Tibial artery (tissue), 4 donors: ENCODE results near the gene MATR3.

Experiments used
- DNase-seq, 2 donors: peaks; one replicate each; pipeline ENCODE4 v3.0.0-alpha.2; 2019
- H3K27ac ChIP-seq, 2 donors: fragments of 200-600 bp; sonication (generic) in 1 of 2; 1 replicate in 1 of 2; 2 replicates in 1 of 2; pipeline ENCODE4 v1.5.1; 2018 to 2019; ENCODE audit warnings: mild to moderate bottlenecking in 1 of 2
- H3K27me3 ChIP-seq, 2 donors: fragments of 200-600 bp; sonication (generic) in 1 of 2; one replicate each; pipeline versions ENCODE4 v1.5.1 to v1.6.0; 2016 to 2019
- H3K36me3 ChIP-seq, 3 donors: fragments of 200-600 bp; sonication (generic) in 2 of 3; one replicate each; pipeline ENCODE4 v1.5.1; 2016 to 2019; ENCODE audit warnings: mild to moderate bottlenecking in 2 of 3
- H3K4me1 ChIP-seq, 4 donors: fragments of 200-600 bp; sonication (generic) in 2 of 4; 1 replicate in 3 of 4; 2 replicates in 1 of 4; pipeline ENCODE4 v1.5.1; 2016 to 2019
- H3K4me3 ChIP-seq, 2 donors: fragments of 200-600 bp; sonication (generic) in 1 of 2; 1 replicate in 1 of 2; 2 replicates in 1 of 2; pipeline ENCODE4 v1.5.1; 2018 to 2019; ENCODE audit warnings: mild to moderate bottlenecking in 2 of 2
- H3K9me3 ChIP-seq, 3 donors: fragments of 200-600 bp; sonication (generic) in 1 of 3; one replicate each; pipeline ENCODE4 v1.5.1; 2016 to 2019
- CTCF ChIP-seq, 2 experiments: fragments of 200-600 bp in 1 of 2; fragments of 450-650 bp in 1 of 2; IDR thresholded peaks; one replicate each; pipeline ENCODE4 v1.5.1; 2017 to 2019; ENCODE audit warnings: antibody characterized with exemption in 2 of 2, mild to moderate bottlenecking in 1 of 2, moderate library complexity in 1 of 2
- intact Hi-C: fragments of 100-400 bp; cut with DNase I; formaldehyde crosslinking; loops from one replicate; pipeline ENCODE4 v1.15.0; 2023; ENCODE audit warnings: low total_unique reads

The MATR3 gene

DNA sequence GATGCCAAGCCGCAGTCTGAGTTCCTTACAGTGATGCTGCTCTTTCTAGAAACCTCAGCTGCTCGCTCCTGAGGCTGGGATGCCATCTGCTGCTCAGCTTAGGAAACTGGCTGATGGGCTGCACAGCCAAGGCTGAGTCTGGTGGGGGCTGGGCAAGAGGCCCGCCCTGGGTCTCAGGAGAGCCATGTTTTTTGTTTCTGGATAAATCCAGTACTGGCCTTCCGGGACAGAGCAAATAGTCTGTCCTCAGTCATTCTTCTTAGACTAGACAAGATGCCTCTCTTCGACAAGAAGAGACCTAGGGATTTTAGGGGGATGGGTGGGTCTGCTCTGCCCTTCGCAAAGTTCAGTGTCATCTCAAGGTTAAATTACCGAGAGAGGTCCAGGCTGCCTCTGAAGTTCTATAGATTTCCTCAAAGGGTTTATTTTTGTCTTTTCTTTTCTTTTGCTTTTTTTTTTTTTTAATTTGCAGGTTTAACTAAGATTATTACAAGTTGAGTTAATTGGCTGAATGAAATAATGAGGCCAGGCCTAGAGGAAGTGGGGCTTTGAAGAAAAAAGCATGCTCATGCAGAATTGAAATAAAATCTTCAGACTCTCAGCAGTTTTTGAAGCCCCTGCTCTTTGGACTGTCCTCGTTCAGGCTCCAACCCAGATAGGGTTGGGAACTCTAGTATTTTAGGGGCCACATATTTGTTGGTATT is 30.6 kb upstream of the MATR3 start:
- Histone ChIP-seq H3K27me3 (no peaks in the 10 kb centered on the region), H3K4me3 (no peak overlapping the region), H3K9me3 (no peaks in the 10 kb centered on the region), H3K36me3 (no peaks in the 10 kb centered on the region), H3K27ac (peak overlapping the region; percentile 34 to 50), H3K4me1 (peaks cover 0 to 11% (median 9%) of the 10 kb centered on the region in 4 donors)
- TF ChIP-seq CTCF (IDR thresholded peaks at IDR 0.05), result peak; percentile 95
- DNase-seq, result peak; percentile 86 to 94
- intact Hi-C loops, result loop anchor here (5.0 kb wide), 2 partner anchors 621 to 681 kb away; no protein-coding TSS in a partner anchor

DNA sequence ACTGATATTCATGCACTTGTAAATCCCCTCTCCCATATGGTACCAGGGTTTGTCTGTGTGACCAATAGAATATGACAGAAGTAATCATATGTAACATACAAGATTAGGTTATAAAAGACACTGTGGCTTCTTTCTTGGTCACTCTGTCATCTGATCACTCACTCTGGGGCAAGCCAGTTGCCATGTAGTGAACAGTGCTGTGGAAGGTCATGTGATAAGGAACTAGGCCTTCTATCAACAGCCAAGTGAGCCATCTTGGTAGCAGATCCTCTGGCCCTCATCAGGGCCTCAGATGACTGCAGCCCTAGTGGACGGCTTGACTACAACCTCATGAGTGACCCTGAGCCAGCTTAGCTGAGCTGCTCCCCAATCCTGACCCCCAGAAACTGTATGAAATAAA is 30.0 kb upstream of the MATR3 start:
- TF ChIP-seq CTCF (IDR thresholded peaks at IDR 0.05), result no peak
- intact Hi-C loops, result loop anchor here (5.0 kb wide), 2 partner anchors 621 to 681 kb away; no protein-coding TSS in a partner anchor

DNA sequence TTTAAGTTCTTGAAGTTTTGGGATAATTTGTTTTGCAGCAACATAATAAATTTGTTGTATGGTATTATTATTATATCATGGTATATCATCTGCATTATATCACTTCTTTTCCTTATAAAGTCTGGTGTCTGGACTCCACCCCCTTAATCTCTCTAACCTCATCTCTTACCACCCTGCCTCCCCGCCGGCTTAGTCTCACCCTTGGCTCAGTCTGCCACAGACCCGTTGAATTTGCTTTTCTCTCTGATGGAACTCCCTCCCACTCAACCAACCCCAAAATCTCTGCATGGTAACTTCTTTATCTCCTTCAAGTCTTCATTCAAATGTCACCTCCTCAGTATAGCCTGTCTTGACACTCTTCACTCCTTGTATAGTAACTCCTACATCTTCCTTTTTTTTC is 29.6 kb upstream of the MATR3 start:
- no peak for TF ChIP-seq CTCF (IDR thresholded peaks at IDR 0.05)
- intact Hi-C loops, result loop anchor here (5.0 kb wide), 2 partner anchors 622 to 682 kb away; no protein-coding TSS in a partner anchor
- no peak overlapping the region for H3K4me3 ChIP-seq

More for the DNA sequence above, 30.0 kb upstream of the MATR3 start:
- H3K9me3 ChIP-seq, result no peaks in the 10 kb centered on the region
- DNase-seq, result no peak
- H3K4me1 ChIP-seq, result peaks cover 0 to 11% (median 9%) of the 10 kb centered on the region in 4 donors
- no peaks in the 10 kb centered on the region for H3K36me3 ChIP-seq
- H3K27ac ChIP-seq, result no peak overlapping the region
- no peak overlapping the region for H3K4me3 ChIP-seq
- no peaks in the 10 kb centered on the region for H3K27me3 ChIP-seq

DNA sequence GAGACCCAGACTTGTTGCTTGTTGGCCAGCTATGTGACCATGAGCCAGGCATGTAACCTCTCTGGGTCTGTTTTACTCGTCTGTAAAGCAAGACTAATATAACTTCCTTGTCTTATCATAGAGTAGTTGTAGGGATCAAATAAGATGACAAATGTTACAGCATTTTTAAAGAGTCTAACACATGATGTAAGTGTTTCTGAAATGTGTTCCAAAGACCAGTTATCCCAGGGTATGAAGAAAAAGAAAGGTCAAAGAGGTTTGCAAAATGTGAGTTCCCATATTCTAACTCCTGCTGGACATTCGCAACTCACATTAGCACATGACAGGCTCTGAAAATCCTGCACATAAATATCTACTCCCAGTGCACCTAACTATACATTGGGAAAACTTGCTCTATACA is 28.5 kb upstream of the MATR3 start:
- H3K27me3 ChIP-seq, result no peaks in the 10 kb centered on the region
- H3K4me1 ChIP-seq, result peaks cover 0 to 11% (median 9%) of the 10 kb centered on the region in 4 donors
- no peak for TF ChIP-seq CTCF (IDR thresholded peaks at IDR 0.05)
- H3K4me3 ChIP-seq, result no peak overlapping the region
- no peaks in the 10 kb centered on the region for H3K9me3 ChIP-seq
- intact Hi-C loops, result no loop called here
- H3K27ac ChIP-seq, result no peak overlapping the region
- H3K36me3 ChIP-seq, result no peaks in the 10 kb centered on the region
- no peak for DNase-seq

More for the DNA sequence above, 29.6 kb upstream of the MATR3 start:
- no peaks in the 10 kb centered on the region for H3K9me3 ChIP-seq
- H3K27me3 ChIP-seq, result no peaks in the 10 kb centered on the region
- H3K36me3 ChIP-seq, result no peaks in the 10 kb centered on the region
- no peak overlapping the region for H3K27ac ChIP-seq
- H3K4me1 ChIP-seq, result peaks cover 0 to 11% (median 9%) of the 10 kb centered on the region in 4 donors
- DNase-seq, result no peak

GRCh38 chr5:139266236-139266635 is 27.3 kb upstream of the MATR3 start:
- Histone ChIP-seq H3K4me1 (peaks cover 0 to 11% (median 9%) of the 10 kb centered on the region in 4 donors), H3K36me3 (no peaks in the 10 kb centered on the region), H3K27ac (no peak overlapping the region), H3K4me3 (no peak overlapping the region), H3K9me3 (no peaks in the 10 kb centered on the region), H3K27me3 (no peaks in the 10 kb centered on the region)
- TF ChIP-seq CTCF (IDR thresholded peaks at IDR 0.05), result no peak
- no peak for DNase-seq
- intact Hi-C loops, result no loop called here
